ENCODE measurements around the gene MUC4.

MUC4 gene

DNA sequence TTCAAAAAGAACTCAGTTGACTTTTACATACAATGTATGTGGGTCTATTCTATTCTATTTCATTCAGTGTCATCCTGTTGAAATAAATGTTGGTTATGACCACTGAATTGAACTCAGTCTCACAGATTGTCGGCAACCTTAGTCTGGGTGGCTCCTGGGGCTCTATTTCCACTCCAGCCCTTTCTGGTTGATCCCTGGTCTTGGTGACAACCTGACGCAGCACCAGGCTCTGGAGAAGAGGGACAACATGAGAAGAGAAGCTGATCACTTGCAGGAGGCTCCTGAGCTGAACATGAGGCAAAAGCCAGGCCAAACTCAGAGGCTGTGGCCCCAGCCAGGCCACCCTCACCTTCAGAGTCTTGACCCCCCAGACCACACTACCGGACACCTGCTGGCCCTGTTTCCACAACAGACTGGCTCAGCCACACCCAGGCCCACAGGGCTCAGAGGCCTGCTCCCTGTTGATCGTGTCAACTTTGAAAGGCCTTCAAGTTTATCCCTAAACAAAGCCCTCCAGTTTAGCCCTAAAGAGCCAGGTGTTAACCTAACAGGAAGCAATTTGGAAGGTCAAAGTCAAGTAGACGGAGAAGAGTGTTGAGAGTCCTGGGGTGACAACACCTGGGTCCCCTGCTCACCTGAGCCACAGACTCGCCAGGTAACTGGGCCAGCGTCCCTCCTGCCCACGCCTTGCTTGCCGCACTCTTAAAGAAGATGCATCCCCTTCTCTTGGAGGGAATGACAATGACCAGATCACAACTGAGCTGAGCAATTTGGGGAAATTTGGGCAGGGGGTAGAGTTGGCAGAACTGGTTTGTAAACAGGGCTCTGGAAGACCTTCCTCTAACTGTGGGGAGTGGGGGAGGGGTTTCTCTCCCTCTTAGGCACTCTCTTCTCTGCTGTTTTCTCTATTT is 106.4 kb downstream of the MUC4 start:
- POLR2A ChIA-PET, result no interaction called here
- no peak overlapping the region for H3K4me3 ChIP-seq (ENCODE audit: low read depth, low read length)
- CTCF ChIA-PET, result interaction anchor here (3.7 kb wide), 1 partner anchor 145 kb away, joined by 12 read pairs; no protein-coding TSS in a partner anchor
- TF ChIP-seq, protein P1, sequence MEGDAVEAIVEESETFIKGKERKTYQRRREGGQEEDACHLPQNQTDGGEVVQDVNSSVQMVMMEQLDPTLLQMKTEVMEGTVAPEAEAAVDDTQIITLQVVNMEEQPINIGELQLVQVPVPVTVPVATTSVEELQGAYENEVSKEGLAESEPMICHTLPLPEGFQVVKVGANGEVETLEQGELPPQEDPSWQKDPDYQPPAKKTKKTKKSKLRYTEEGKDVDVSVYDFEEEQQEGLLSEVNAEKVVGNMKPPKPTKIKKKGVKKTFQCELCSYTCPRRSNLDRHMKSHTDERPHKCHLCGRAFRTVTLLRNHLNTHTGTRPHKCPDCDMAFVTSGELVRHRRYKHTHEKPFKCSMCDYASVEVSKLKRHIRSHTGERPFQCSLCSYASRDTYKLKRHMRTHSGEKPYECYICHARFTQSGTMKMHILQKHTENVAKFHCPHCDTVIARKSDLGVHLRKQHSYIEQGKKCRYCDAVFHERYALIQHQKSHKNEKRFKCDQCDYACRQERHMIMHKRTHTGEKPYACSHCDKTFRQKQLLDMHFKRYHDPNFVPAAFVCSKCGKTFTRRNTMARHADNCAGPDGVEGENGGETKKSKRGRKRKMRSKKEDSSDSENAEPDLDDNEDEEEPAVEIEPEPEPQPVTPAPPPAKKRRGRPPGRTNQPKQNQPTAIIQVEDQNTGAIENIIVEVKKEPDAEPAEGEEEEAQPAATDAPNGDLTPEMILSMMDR (IDR thresholded peaks at IDR 0.05; ENCODE audit: insufficient read depth, low read length, missing control alignments), result no peak
- DNase-seq (ENCODE audit: low read depth, low spot score), result no peak

DNA sequence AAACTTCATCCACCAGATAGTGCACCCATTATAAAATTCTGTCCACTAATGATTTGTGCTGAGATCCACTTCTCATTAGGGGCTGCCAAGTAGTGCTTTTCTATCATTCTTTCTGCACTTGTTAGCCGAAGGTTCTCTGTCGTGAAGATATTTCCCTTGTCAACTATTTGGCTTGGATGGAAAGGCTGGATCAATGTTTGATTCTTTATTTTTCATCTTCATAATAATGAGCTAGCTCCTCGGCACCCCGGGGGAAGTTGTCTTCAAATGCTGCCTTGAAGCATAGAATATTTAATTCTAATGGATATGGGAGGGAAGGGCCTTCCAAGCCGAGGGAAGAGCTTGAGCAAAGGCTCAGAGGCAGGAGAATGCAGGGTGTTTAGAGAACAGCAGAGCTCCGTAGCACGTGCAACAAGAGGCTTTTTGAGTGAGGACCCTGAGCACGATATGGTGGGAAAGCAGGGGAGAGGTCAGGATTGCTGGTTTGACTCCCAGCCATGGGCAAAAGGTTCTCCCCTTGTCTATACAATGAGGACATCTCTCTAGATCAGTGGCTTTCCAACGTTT is 107.2 kb downstream of the MUC4 start:
- no peak overlapping the region for H3K4me3 ChIP-seq (ENCODE audit: low read depth, low read length)
- ChIA-PET POLR2A (no interaction called here), CTCF (interaction anchor here (3.7 kb wide), 1 partner anchor 146 kb away, joined by 12 read pairs; no protein-coding TSS in a partner anchor)
- no peak for DNase-seq (ENCODE audit: low read depth, low spot score)
- TF ChIP-seq, protein P1 (IDR thresholded peaks at IDR 0.05; ENCODE audit: insufficient read depth, low read length, missing control alignments), result no peak

DNA sequence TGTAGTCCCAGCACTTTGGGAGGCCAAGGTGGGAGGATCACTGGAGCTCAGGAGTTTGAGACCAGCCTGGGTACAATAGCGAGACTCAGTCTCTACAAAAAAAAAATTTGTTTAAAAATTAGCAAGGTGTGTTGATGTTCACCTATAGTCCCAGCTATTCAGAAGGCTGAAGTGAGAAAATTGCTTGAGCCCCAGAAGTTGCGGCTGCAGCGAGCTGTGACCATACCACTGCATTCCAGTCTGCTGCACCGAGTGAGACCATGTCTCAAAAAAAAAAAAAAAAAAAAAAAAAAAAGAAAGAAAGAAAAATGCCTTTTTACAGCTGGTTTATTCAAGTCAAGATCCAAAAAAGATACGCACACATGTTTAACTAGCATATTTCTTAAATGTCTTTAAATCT is 108.0 kb downstream of the MUC4 start:
- POLR2A ChIA-PET, result no interaction called here
- DNase-seq (ENCODE audit: low read depth, low spot score), result no peak
- no peak overlapping the region for H3K4me3 ChIP-seq (ENCODE audit: low read depth, low read length)
- TF ChIP-seq, protein P1 (IDR thresholded peaks at IDR 0.05; ENCODE audit: insufficient read depth, low read length, missing control alignments), result no peak
- CTCF ChIA-PET, result interaction anchor here (3.7 kb wide), 1 partner anchor 147 kb away, joined by 12 read pairs; no protein-coding TSS in a partner anchor

DNA sequence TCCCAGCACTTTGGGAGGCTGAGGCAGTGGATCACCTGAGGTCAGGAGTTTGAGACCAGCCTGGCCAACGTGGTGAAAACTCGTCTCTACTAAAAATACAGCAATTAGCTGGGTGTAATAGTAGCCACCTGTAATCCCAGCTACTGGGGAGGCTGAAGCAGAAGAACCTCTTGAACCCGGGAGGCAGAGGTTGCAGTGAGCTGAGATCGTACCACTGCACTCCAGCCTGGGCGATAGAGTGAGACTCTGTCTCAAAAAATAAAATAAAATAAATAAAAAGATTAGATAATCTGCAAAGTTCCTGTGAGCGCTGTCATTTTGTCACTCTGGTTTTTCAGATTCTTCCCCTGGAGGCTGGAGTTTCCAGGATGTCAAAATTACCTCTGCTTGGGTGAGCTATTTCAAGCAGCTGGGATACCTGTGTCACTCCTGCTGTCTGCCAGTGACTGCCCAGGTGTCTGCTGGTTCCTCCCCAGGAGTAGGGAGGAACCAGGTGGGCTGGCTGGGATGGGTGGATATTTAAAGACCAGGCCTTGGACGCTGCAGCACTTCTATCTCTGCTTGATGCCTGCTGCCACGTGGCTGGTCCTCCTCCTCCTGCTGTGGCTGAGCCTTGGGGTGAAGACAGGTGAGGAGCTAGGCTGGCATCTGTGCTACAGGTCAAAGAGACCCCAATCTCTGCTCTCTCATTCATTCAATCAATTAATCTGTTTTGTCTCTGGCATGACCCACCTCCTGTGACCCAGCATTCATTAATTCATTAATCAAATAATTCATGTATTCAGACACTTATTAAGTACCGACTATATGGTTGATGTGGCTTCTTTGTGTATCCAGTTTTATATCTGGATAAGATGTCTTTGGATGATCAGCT is 110.5 kb downstream of the MUC4 start:
- TF ChIP-seq, protein P1 (IDR thresholded peaks at IDR 0.05; ENCODE audit: insufficient read depth, low read length, missing control alignments), result no peak
- ChIA-PET CTCF (interaction anchor here (0.9 kb wide), 1 partner anchor 162 kb away, joined by 3 read pairs; no protein-coding TSS in a partner anchor), POLR2A (no interaction called here)
- no peak for DNase-seq (ENCODE audit: low read depth, low spot score)
- H3K4me3 ChIP-seq (ENCODE audit: low read depth, low read length), result no peak overlapping the region

DNA sequence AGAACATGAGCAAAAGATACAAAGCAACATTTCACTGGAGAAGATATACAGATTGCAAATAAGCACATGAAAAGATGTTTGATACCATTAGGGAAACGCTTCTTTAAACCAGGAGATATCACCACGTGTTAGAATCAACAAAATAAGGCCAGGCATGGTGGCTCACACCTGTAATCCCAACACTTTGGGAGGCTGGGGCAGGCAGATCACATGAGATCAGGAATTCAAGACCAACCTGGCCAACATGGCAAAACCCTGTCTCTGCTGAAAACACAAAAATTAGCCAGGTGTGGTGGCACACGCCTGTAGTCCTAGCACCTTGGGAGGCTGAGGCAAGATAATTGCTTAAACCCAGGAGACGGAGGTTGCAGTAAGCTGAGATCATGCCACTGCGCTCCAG is 111.4 kb downstream of the MUC4 start:
- TF ChIP-seq, protein P1 (IDR thresholded peaks at IDR 0.05; ENCODE audit: insufficient read depth, low read length, missing control alignments), result no peak
- no peak for DNase-seq (ENCODE audit: low read depth, low spot score)
- POLR2A ChIA-PET, result no interaction called here
- no peak overlapping the region for H3K4me3 ChIP-seq (ENCODE audit: low read depth, low read length)
- CTCF ChIA-PET, result no interaction called here
